Measurements from ENCODE around the gene RBM33.

Gene RBM33

GRCh38 chr7:155747209-155747608 lies 102.7 kb downstream of the RBM33 start:
- no peak for DNase-seq (ENCODE audit: low spot score)

DNA sequence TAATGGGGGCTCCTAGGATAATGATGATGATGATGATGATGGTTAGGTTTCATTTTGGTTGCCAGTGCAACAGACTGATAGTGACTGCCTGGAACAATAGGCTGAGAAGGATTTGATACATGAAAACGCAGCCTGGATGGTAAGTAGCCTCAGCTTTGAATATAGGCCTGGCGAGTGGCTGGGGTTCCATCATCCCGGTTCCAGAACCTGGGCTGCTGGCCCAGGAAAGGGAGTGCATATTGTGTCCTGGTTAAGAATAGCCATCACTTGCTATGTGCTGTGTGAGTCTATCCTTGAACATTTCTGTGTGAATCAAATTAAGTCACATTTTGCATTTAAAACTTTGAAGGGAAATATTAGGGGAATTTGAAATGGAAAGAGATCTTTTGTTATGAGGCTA lies 105.1 kb downstream of the RBM33 start:
- DNase-seq (ENCODE audit: low spot score) = no peak

DNA sequence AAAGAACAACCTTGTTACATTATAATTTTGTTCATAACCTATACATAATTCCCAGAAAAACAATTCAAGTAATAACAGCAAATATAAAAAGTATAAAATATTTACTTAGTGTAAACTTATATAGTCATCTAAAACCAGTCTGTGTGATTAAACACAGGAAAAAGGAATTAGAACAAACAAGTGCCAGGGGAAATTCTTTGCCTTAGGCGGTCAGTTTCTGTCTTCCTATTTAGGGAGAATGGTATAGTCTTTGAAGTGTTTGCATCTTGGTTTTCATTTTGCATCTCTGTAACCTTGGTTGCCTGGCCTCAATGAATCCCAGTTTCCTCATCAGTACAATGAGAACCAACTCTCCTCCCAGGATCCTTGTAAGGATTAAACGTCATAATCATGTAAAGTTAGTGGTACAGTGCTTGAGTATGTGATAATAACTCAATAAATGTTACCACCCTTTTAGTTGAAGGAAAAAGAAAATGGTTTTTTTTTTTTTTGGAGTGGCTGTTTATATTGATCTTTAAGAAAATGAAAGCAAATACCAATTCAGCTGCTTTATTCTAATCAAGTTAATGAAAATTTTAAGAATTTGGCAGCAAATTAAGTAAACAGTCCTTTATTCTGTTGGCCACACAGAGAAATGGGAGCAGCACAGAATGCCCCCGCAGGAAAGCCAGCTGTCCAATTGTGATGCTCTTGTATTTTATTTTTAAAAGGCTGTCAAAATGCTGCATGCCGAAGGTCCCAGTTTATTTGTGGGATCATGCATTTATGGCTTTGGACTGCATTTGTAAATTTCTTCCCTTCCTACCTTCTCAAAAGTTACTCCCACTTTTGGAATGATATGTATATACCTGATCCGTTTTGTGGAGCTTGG lies 106.0 kb downstream of the RBM33 start:
- no peak for DNase-seq (ENCODE audit: low spot score)

DNA sequence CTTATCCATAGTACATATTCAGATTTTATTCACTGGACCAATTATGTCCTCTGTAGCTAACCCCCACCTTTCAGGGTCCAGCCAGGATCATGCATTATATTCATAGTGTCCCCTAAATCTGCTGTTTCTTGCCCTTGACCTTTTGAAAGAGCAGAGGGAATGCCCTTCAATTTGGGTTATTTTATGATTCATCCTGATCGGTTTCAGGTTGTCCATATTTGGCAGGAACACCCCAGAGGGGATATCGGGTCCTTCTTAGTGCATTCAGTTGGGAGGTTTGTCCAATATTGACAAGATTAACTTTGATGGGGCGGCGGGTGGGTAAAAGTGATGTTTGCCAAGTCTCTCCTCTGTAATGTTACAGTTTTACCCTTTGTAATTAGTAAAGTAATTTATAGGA lies 106.9 kb downstream of the RBM33 start:
- DNase-seq (ENCODE audit: low spot score) = no peak

- no peak for DNase-seq (ENCODE audit: low spot score)
Observed at GRCh38 chr7:155752756-155753445, 108.4 kb downstream of the RBM33 start.

DNA sequence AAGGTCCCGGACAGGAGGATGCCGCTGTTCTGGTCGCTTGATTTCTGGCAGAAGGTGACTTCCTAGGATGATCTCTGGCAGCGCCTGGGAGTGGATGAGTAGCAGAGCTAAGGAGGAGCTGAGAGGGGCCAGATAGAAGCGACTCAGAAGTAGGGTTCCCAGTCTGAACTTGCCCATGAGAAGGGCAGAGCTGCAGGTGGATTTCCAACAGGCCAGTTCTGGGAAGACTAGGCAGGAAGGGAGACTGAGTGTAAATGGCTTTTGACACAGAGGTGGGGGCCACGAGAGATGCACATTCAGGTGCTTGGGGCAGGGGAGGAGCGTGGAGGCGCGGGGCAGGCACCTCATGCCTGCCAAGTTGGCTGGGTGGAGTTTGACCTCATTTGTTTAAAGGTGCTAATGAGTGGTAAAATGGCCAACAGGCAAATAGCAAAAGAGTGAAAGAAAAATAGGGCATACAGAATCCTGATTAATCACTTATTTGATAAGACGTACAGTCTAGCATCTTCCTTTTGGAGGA lies 109.0 kb downstream of the RBM33 start:
- DNase-seq (ENCODE audit: low spot score) = no peak

DNA sequence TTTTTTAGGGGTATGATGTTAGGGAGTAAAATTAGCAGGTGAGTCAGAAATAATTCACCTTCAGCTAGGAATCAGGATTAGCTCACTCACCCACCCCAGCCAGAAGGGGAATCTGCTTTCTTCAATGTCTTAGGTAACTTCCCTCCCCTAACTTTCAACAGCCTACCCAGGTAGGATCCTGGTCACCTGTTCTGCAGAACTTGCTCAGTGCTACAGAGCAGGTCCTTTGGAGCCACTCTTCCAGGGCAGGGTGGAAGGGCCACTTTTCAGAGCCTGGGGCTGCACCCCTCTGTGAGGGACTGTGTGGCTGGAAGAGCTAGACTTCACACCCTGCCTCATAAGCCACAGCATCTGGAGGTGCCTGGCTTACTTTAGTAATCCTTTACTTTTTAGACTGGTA lies 109.7 kb downstream of the RBM33 start:
- DNase-seq (ENCODE audit: low spot score) = no peak

- DNase-seq (ENCODE audit: low spot score) = no peak
Observed at GRCh38 chr7:155755026-155755425, 110.6 kb downstream of the RBM33 start.

GRCh38 chr7:155756322-155756721 lies 111.9 kb downstream of the RBM33 start:
- DNase-seq (ENCODE audit: low spot score) = no peak

GRCh38 chr7:155758348-155758747 lies 113.9 kb downstream of the RBM33 start:
- no peak for DNase-seq (ENCODE audit: low spot score)

- no peak for DNase-seq (ENCODE audit: low spot score)
Observed at GRCh38 chr7:155759740-155760430, 115.4 kb downstream of the RBM33 start.

GRCh38 chr7:155761162-155761561 lies 116.7 kb downstream of the RBM33 start:
- DNase-seq (ENCODE audit: low spot score) = no peak

- no peak for DNase-seq (ENCODE audit: low spot score)
Observed at GRCh38 chr7:155762036-155762435, 117.6 kb downstream of the RBM33 start.

- no peak for DNase-seq (ENCODE audit: low spot score)
Observed at GRCh38 chr7:155762655-155763054, 118.2 kb downstream of the RBM33 start.

DNA sequence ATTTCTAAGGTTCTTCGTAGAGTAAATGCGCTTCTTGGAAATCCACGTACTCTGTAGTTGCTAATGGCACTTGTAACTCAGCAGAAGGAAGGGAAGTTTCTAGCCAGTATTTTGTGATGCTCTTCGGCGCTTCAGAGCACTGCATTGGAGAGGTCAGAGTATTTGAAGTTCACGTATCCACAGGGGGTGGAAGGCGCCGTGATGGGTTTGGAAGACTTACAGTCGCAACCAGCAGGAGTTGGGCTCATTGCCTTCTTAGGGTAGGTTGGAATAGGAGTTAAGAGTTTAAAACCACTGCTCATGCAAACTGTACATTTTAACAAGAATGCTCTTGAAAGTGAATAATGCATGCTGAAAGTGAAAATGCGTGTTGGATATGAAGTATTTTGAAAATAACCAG lies 118.7 kb downstream of the RBM33 start:
- DNase-seq (ENCODE audit: low spot score) = no peak

DNA sequence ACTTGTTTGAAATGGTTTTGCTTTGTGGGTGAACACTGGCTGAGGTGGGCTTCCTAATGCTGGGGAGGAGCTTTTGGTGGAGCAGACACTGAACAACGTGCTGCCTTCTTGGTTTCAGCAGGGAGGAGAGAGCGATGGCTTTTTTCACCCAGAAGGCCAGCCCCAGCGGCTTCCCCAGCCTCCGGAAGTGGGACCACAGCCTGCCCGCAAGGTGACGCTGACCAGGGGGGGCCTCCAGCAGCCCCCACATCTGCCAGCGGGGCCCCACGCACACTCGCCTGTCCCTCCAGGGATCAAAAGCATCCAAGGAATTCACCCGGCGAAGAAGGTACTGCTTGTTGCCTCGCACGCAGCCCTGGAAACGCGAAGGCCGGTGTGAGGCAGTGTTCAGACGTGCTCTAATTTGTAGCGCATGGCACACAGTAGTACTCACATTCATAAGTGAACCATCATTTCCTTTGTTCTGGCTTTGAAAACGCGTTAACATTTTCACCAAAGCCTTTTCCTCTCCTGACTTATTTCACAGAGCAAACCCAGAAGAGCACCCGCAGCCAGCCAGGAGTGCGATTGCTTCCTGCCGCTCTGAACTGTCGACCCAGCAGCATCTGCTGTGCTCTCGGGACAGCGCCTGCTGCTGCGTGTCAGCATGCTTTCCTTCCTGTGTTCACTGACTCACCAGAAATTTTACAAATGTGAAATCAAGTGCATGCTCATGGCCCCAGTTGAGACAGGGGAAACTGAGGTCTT lies 119.4 kb downstream of the RBM33 start:
- DNase-seq (ENCODE audit: low spot score) = peak; percentile 43

DNA sequence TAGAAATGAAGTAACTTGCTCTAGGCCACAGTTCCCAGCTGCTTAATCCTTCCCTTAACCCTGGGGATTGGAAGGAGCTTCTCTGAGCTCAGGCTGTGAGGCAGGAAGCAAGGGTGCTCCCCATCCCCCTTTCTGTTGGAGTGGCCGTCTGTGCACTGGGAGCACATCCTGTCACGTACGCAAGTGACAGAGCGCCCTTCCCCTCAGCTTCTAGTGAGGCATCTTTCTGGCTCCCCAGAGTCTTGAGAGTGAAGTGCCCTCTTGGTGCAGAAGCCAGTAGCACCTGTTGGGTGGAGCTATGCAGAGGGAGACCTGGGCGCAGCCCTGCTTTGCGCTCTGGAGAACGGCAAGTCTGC lies 120.0 kb downstream of the RBM33 start:
- peak; percentile 17 for DNase-seq (ENCODE audit: low spot score)

GRCh38 chr7:155765458-155765857 lies 121.0 kb downstream of the RBM33 start:
- no peak for DNase-seq (ENCODE audit: low spot score)

GRCh38 chr7:155766386-155766785 lies 121.9 kb downstream of the RBM33 start:
- DNase-seq (ENCODE audit: low spot score) = no peak

- DNase-seq (ENCODE audit: low spot score) = no peak
Observed at GRCh38 chr7:155766966-155767916, 122.8 kb downstream of the RBM33 start.

GRCh38 chr7:155769701-155770100 lies 125.2 kb downstream of the RBM33 start:
- no peak for DNase-seq (ENCODE audit: low spot score)

Measured in CD4-positive, alpha-beta T cell treated with Interleukin-15 for 4 hours (primary cell).